HepG2 (cell line): Measurements from ENCODE around the gene KPNB1. TPM values are rescaled to one million over a fixed set of nuclear protein-coding genes. Genes with fewer than 3 reads are reported as not detected.

Source experiments
- ATAC-seq: fragments of 200-7000 bp; cut with Tn5 transposase; 3 replicates; pipeline ENCODE4 v1.9.1; 2020; ENCODE audit warnings: mild to moderate bottlenecking, moderate library complexity
- BruUV-seq: library from RNA; stranded (reverse); fragments of 400-500 nt; replicated peaks from 2 replicates; lab custom pipeline; 2021; lab: Mats Ljungman, UMichigan
- CTCF ChIA-PET: fragments of 300-600 bp; formaldehyde crosslinking; extraction: SDS; loops from one replicate; lab custom pipeline; 2021; ENCODE audit warnings: low total read pairs, inconsistent platforms, low intra/inter-chr PET ratio; lab: Yijun Ruan, JAX
- POLR2A ChIA-PET: fragments of 350-600 bp; sonication (Branson Sonifier 250); formaldehyde crosslinking; loops from one replicate; lab custom pipeline; 2020; ENCODE audit warnings: antibody characterized with exemption, inconsistent platforms; lab: Yijun Ruan, JAX
- DNase-seq: peaks from one replicate; pipeline ENCODE4 v3.0.0-alpha.2; 2015; ENCODE audit warnings: low spot score
- FAIRE-seq: peaks from 3 replicates; lab custom pipeline; 2011; peaks lifted over from hg19 to GRCh38; lab: Jason Lieb, UNC
- H2AFZ ChIP-seq: one replicate; pipeline ENCODE4 v1.6.1; 2011; ENCODE audit warnings: low read length, inconsistent platforms
- H3K27ac ChIP-seq: fragments of 300-600 bp; 3 replicates; pipeline ENCODE4 v1.8.0; 2011; ENCODE audit warnings: mixed run types, mild to moderate bottlenecking, mixed read lengths, low read length, inconsistent platforms; ENCODE audit not compliant: insufficient read depth; ENCODE audit errors: extremely low read length
- H3K27me3 ChIP-seq, 2 experiments: fragments of 200-600 bp in 1 of 2; 2 replicates in 1 of 2; 3 replicates in 1 of 2; pipeline versions ENCODE4 v1.6.0 to v1.8.0; 2011; ENCODE audit warnings: low read length in 2 of 2, mild to moderate bottlenecking in 2 of 2, moderate library complexity in 2 of 2, inconsistent platforms in 1 of 2; ENCODE audit not compliant: insufficient read depth in 2 of 2, control insufficient read depth in 1 of 2
- H3K36me3 ChIP-seq, 2 experiments: fragments of 200-600 bp in 1 of 2; replicated peaks in 1 of 2; 2 replicates in 1 of 2; 3 replicates in 1 of 2; pipeline versions ENCODE4 v1.5.1 to v1.8.0; 2011; ENCODE audit warnings: low read length in 2 of 2, inconsistent platforms in 1 of 2; ENCODE audit not compliant: insufficient read depth in 2 of 2, control insufficient read depth in 1 of 2
- H3K4me1 ChIP-seq: 2 replicates; pipeline ENCODE4 v1.5.1; 2012; ENCODE audit warnings: low read length, inconsistent platforms; ENCODE audit not compliant: insufficient read depth
- H3K4me2 ChIP-seq: 2 replicates; pipeline ENCODE4 v1.6.0; 2011; ENCODE audit warnings: low read depth, low read length, inconsistent platforms
- H3K4me3 ChIP-seq, 3 experiments: fragments of 200-600 bp in 1 of 3; sonication (generic), shearing (Covaris generic) in 1 of 3; replicated peaks in 1 of 3; 2 replicates each; pipeline ENCODE4 v1.5.1; 2011 to 2016; ENCODE audit warnings: low read length in 3 of 3, inconsistent platforms in 2 of 3, low read depth in 2 of 3, mild to moderate bottlenecking in 2 of 3, control low read depth in 1 of 3, mixed read lengths in 1 of 3; ENCODE audit not compliant: insufficient read depth in 1 of 3
- H3K79me2 ChIP-seq: one replicate; pipeline ENCODE4 v1.6.1; 2011; ENCODE audit warnings: low read length, inconsistent platforms; ENCODE audit not compliant: insufficient read depth
- H3K9ac ChIP-seq: 2 replicates; pipeline ENCODE4 v1.6.0; 2011; ENCODE audit warnings: mild to moderate bottlenecking, low read depth, low read length, inconsistent platforms; ENCODE audit not compliant: insufficient read depth
- H3K9me3 ChIP-seq: 2 replicates; pipeline ENCODE4 v1.5.1; 2012; ENCODE audit warnings: mild to moderate bottlenecking, low read length
- H4K20me1 ChIP-seq: 2 replicates; pipeline ENCODE4 v1.6.0; 2011; ENCODE audit warnings: inconsistent platforms, mild to moderate bottlenecking, low read length, moderate library complexity; ENCODE audit not compliant: insufficient read depth
- CAMTA2 ChIP-seq: sonication (generic); formaldehyde crosslinking; IDR thresholded peaks from 2 replicates; pipeline ENCODE4 v1.4.0; 2020; ENCODE audit warnings: mild to moderate bottlenecking, missing genetic modification reagents, borderline replicate concordance
- FIP1L1 ChIP-seq: fragments of 200-400 bp; formaldehyde crosslinking; IDR thresholded peaks from 2 replicates; pipeline ENCODE4 v1.6.1; 2018; ENCODE audit warnings: low read depth, mild to moderate bottlenecking, low read length, moderate library complexity, borderline replicate concordance; ENCODE audit not compliant: insufficient read depth
- JDP2 ChIP-seq: sonication (generic); formaldehyde crosslinking; IDR thresholded peaks from 2 replicates; pipeline ENCODE4 v1.8.1; 2022; ENCODE audit warnings: missing genetic modification reagents, borderline replicate concordance
- LCORL ChIP-seq, 2 experiments: fragments of 450-650 bp in 1 of 2; sonication (generic) in 1 of 2; formaldehyde crosslinking in 1 of 2; IDR thresholded peaks; 2 replicates each; pipeline versions ENCODE4 v1.5.0 to v1.6.1; 2017 to 2020; ENCODE audit warnings: antibody characterized with exemption in 1 of 2, missing genetic modification reagents in 1 of 2
- MAFF ChIP-seq: IDR thresholded peaks from 2 replicates; pipeline ENCODE4 v1.6.1; 2011; ENCODE audit warnings: low read depth, low read length, improper control_type of control experiment
- NCOA2 ChIP-seq: sonication (generic); formaldehyde crosslinking; IDR thresholded peaks from 2 replicates; pipeline ENCODE4 v1.8.0; 2022; ENCODE audit warnings: inconsistent platforms
- ONECUT2 ChIP-seq: sonication (generic); formaldehyde crosslinking; IDR thresholded peaks from 2 replicates; pipeline ENCODE4 v1.4.0; 2020; ENCODE audit warnings: missing genetic modification reagents
- POGZ ChIP-seq: sonication (generic); formaldehyde crosslinking; IDR thresholded peaks from 2 replicates; pipeline ENCODE4 v1.4.0; 2020; ENCODE audit warnings: mild to moderate bottlenecking, missing genetic modification reagents
- SP1 ChIP-seq, 2 experiments: fragments of 450-650 bp in 1 of 2; sonication (generic) in 1 of 2; formaldehyde crosslinking in 1 of 2; IDR thresholded peaks; 2 replicates each; pipeline versions ENCODE4 v1.4.0 to v1.6.1; 2016 to 2020; ENCODE audit warnings: missing genetic modification reagents in 1 of 2
- TCF7 ChIP-seq: sonication (generic); IDR thresholded peaks from 2 replicates; pipeline ENCODE4 v1.6.1; 2016; ENCODE audit warnings: antibody characterized with exemption, low read depth
- TCF7L2 ChIP-seq: IDR thresholded peaks from 2 replicates; pipeline ENCODE4 v1.6.1; 2011; ENCODE audit warnings: mild to moderate bottlenecking, low read depth, low read length, moderate library complexity
- ZC3H13 ChIP-seq: sonication (generic); formaldehyde crosslinking; IDR thresholded peaks from 2 replicates; pipeline ENCODE4 v1.8.1; 2023; ENCODE audit warnings: mild to moderate bottlenecking, missing genetic modification reagents, moderate library complexity
- ZC3H4 ChIP-seq: sonication (generic); formaldehyde crosslinking; IDR thresholded peaks from 2 replicates; pipeline ENCODE4 v1.4.0; 2020; ENCODE audit warnings: missing genetic modification reagents, borderline replicate concordance
- ZNF292 ChIP-seq: sonication (generic); formaldehyde crosslinking; IDR thresholded peaks from 2 replicates; pipeline ENCODE4 v1.8.1; 2022; ENCODE audit warnings: mild to moderate bottlenecking, low read depth, missing genetic modification reagents, borderline replicate concordance
- ZNF354B ChIP-seq: sonication (generic); formaldehyde crosslinking; IDR thresholded peaks from 2 replicates; pipeline ENCODE4 v1.8.0; 2022; ENCODE audit warnings: mild to moderate bottlenecking, missing genetic modification reagents
- ZNF556 ChIP-seq: sonication (generic); formaldehyde crosslinking; IDR thresholded peaks from 2 replicates; pipeline ENCODE4 v1.4.0; 2020; ENCODE audit warnings: mild to moderate bottlenecking, missing genetic modification reagents, borderline replicate concordance
- WGBS: methylation state at CpG from one replicate; pipeline ENCODE4 v1.1.6; 2017; ENCODE audit warnings: low lambda C conversion rate; 5-methylcytosine and 5-hydroxymethylcytosine counted together
- in situ Hi-C: cut with HindIII; loops from 2 replicates; pipeline ENCODE4 v1.10.0; 2017; ENCODE audit warnings: low pct_unique_long_range_greater_than_20kb; ENCODE audit not compliant: extremely low pct_ligation_motif_present
- intact Hi-C: fragments of 100-400 bp; cut with micrococcal nuclease; formaldehyde crosslinking; loops from one replicate; pipeline ENCODE4 v1.10.0; 2022; ENCODE audit not compliant: unreplicated experiment
- polyA plus RNA-seq, 8 experiments: library from polyadenylated mRNA; depleted of rRNA in 3 of 8; stranded (reverse) in 7 of 8; unstranded in 1 of 8; fragments of >200 nt; fragmentation: Illumina TruSeq in 4 of 8; extraction: Trizol in 4 of 8; gene quantifications; 2 replicates each; pipeline versions ENCODE4 v1.2.1 to v1.2.3, GENCODE V29; 2011 to 2016; ENCODE audit warnings: low read depth in 4 of 8, missing spikeins in 1 of 8, mixed read lengths in 1 of 8; ENCODE audit not compliant: insufficient read depth in 1 of 8
- total RNA-seq, 5 experiments: library from RNA; depleted of rRNA; stranded (reverse); fragments of >200 nt; fragmentation: Illumina TruSeq; extraction: Trizol; gene quantifications; 2 replicates each; pipeline ENCODE4 v1.2.3, GENCODE V29; 2016; ENCODE audit warnings: low read depth in 1 of 5
- TF ChIP-seq, protein P1 (sequence below): sonication (generic); formaldehyde crosslinking; IDR thresholded peaks from 2 replicates; pipeline ENCODE4 v1.4.0; 2020; ENCODE audit warnings: missing genetic modification reagents

KPNB1 gene
- total and polyA plus RNA-seq, 2 of the 13 experiments (the other 11 are each of a cell fraction or from before 2014, with no cell fraction given) = 164 to 424 TPM

DNA sequence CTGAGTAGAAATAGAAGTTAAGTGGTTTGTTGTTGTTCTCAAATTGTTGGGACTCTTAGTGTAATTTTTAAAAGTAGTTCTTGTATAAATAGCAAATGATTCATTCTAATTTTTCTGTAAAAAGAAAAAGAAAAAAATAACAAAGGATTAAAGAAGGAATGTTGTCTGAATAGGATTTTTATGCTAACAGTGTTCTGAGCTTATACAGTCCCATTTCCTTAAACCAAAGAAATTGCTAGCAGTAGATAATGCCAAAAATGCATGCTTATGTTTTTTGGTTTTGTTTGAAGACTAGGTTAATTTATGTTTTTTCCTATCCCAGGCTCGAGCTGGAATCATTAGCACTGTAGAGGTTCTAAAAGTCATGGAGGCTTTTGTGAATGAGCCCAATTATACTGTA is 44.7 kb upstream of the KPNB1 start:
- H3K4me1 ChIP-seq = peaks cover 21% of the 10 kb centered on the region
- TF ChIP-seq TCF7L2 = no peak
- TF ChIP-seq ZC3H4 (CRISPR knock-in tag) = no peak
- TF ChIP-seq, protein P1, sequence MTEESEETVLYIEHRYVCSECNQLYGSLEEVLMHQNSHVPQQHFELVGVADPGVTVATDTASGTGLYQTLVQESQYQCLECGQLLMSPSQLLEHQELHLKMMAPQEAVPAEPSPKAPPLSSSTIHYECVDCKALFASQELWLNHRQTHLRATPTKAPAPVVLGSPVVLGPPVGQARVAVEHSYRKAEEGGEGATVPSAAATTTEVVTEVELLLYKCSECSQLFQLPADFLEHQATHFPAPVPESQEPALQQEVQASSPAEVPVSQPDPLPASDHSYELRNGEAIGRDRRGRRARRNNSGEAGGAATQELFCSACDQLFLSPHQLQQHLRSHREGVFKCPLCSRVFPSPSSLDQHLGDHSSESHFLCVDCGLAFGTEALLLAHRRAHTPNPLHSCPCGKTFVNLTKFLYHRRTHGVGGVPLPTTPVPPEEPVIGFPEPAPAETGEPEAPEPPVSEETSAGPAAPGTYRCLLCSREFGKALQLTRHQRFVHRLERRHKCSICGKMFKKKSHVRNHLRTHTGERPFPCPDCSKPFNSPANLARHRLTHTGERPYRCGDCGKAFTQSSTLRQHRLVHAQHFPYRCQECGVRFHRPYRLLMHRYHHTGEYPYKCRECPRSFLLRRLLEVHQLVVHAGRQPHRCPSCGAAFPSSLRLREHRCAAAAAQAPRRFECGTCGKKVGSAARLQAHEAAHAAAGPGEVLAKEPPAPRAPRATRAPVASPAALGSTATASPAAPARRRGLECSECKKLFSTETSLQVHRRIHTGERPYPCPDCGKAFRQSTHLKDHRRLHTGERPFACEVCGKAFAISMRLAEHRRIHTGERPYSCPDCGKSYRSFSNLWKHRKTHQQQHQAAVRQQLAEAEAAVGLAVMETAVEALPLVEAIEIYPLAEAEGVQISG = no peak
- TF ChIP-seq ZC3H13 (CRISPR knock-in tag) = no peak
- TF ChIP-seq POGZ = no peak
- no peak for TF ChIP-seq JDP2 (CRISPR knock-in tag)
- no peak for TF ChIP-seq TCF7
- no peak for TF ChIP-seq ZNF354B (CRISPR knock-in tag)
- no peak for TF ChIP-seq ZNF556 (CRISPR knock-in tag)
- no peak for TF ChIP-seq ONECUT2 (CRISPR knock-in tag)
- TF ChIP-seq LCORL (IDR thresholded peaks at IDR 0.05) = no peak
- TF ChIP-seq LCORL (CRISPR knock-in tag; IDR thresholded peaks at IDR 0.05) = no peak
- TF ChIP-seq SP1 (IDR thresholded peaks at IDR 0.05) = no peak
- TF ChIP-seq SP1 (CRISPR knock-in tag; IDR thresholded peaks at IDR 0.05) = no peak
- no peak for TF ChIP-seq MAFF
- no peak for TF ChIP-seq CAMTA2 (CRISPR knock-in tag)
- TF ChIP-seq FIP1L1 = no peak
- TF ChIP-seq NCOA2 (CRISPR knock-in tag) = no peak
- TF ChIP-seq ZNF292 = no peak
- ChIA-PET POLR2A (no interaction called here), CTCF (no interaction called here)
- no peak for DNase-seq
- no peak for ATAC-seq
- H3K9ac ChIP-seq = no peak overlapping the region
- WGBS = 97% methylated on average over 1 of the region's 1 CpG
- H3K27me3 ChIP-seq = no peaks in the 10 kb centered on the region
- FAIRE-seq = no peak
- H3K36me3 ChIP-seq = peaks cover 20 to 77% of the 10 kb centered on the region in 2 experiments
- no peaks in the 10 kb centered on the region for H3K79me2 ChIP-seq
- H3K27ac ChIP-seq = peak overlapping the region; percentile 19
- no TSS peak for BruUV-seq
- no peak overlapping the region for H3K4me3 ChIP-seq
- intact Hi-C loops = no loop called here
- H4K20me1 ChIP-seq = no peaks in the 10 kb centered on the region
- H3K4me2 ChIP-seq = no peak overlapping the region
- in situ Hi-C loops = loop anchor here (25.0 kb wide), 2 partner anchors 93 to 243 kb away; no protein-coding TSS in a partner anchor
- H3K9me3 ChIP-seq = no peaks in the 10 kb centered on the region
- H2AFZ ChIP-seq = no peak overlapping the region
